Measurements from ENCODE around the gene CALML3.

DNA sequence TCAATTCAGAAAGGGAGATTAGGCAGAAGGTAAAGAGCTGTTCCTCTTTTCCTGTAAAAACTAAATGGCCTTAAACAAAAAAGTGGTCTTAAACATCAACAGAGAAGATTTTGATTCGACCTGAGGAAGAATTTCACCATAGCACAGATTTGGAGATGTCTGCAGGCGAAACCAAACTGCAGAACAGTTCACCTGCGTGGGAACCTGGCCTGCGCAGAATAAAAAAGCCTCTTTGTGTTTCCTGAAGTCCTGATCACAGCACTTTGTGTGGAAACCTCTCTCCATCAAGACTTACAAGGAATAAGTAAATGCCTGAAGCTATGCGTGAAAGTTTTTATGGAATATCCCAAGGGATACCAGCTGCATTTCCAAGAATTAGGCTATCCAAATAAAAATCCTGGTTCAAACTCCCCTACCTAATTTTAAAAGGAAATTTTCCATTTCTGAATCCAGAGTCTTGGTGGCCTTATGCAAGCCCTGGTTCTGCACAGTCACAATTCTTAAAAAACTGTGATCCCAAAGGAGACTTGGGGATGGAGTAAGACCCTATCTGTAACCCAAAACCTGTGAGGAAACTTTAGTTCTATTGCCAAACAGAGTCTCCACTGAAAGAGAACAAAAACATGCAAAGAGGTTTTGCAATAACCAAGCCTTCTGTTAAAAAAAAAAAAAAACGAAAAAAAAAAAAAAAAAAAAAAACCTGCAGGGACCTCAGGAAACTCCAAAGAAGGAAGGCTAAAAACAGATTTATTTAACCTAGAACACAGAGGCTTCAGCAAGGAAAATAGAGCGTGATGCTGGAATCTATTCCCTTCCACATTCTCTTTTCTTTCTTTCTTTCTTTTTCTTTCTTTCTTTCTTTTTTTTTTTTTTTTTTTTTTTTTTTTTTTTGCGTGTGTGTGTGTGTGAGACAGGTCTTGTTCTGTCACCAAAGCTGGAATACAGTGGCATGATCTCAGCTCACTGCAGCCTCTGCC, 10.4 kb downstream of the CALML3 start:
- TF ChIP-seq EZH2 (IDR thresholded peaks at IDR 0.05) (no peak), CTCF (IDR thresholded peaks at IDR 0.05) (no peak)
